Measurements from ENCODE around the gene FDX1. TPM values are rescaled to one million over a fixed set of nuclear protein-coding genes. Genes with fewer than 3 reads are reported as not detected.

Gene FDX1
- total and polyA plus RNA-seq, 2 of the 13 experiments (the other 11 are each of a cell fraction or from before 2014, with no cell fraction given) = 4.5 to 13.1 TPM

GRCh38 chr11:110422306-110422905, 7.3 kb upstream of the FDX1 start (continued):
- TF ChIP-seq SCMH1 (CRISPR knock-in tag; IDR thresholded peaks at IDR 0.05; ENCODE audit: borderline replicate concordance) (no peak), CTCF (CRISPR knock-in tag; IDR thresholded peaks at IDR 0.05) (no peak), ZFP37 (CRISPR knock-in tag; IDR thresholded peaks at IDR 0.05; ENCODE audit: borderline replicate concordance) (no peak), POGZ (CRISPR knock-in tag; IDR thresholded peaks at IDR 0.05) (no peak), ZNF230 (CRISPR knock-in tag; IDR thresholded peaks at IDR 0.05) (no peak), CSRNP1 (CRISPR knock-in tag; IDR thresholded peaks at IDR 0.05) (no peak), ZEB1 (IDR thresholded peaks at IDR 0.05; ENCODE audit: insufficient replicate concordance, low read depth) (no peak)

- no peak overlapping the region for H3K9ac ChIP-seq (ENCODE audit: insufficient read depth, low read depth, low read length)
- H4K20me1 ChIP-seq (ENCODE audit: insufficient read depth, low read length) = no peaks in the 10 kb centered on the region
- ChIA-PET POLR2A (no interaction called here), CTCF (ENCODE audit: low intra/inter-chr PET ratio, low total read pairs) (no interaction called here)
- BruUV-seq (replicated peaks) = no TSS peak
- no peak overlapping the region for H3K27ac ChIP-seq (ENCODE audit: extremely low read length, insufficient read depth, low read length)
- peaks cover 0 to 6% of the 10 kb centered on the region in 2 experiments; a peak in 2 of 5 replicates for H3K27me3 ChIP-seq (ENCODE audit: control insufficient read depth in 1 of 2, insufficient read depth in 2 of 2, low read length in 2 of 2)
- no peak for DNase-seq (ENCODE audit: low spot score)
- H3K4me2 ChIP-seq (ENCODE audit: low read depth, low read length) = no peak overlapping the region
- H3K9me3 ChIP-seq (ENCODE audit: low read length) = no peaks in the 10 kb centered on the region
- TF ChIP-seq RARA (CRISPR knock-in tag; IDR thresholded peaks at IDR 0.05) (peak; percentile 59), ZHX1 (CRISPR knock-in tag; IDR thresholded peaks at IDR 0.05; ENCODE audit: low read depth) (no peak)
- intact Hi-C loops (cut with micrococcal nuclease; ENCODE audit: unreplicated experiment) = no loop called here
- no peaks in the 10 kb centered on the region for H3K79me2 ChIP-seq (ENCODE audit: insufficient read depth, low read length)
- no peak overlapping the region for H3K4me3 ChIP-seq (replicated peaks in 1 of 3; ENCODE audit: insufficient read depth in 1 of 3, low read depth in 2 of 3, low read length in 3 of 3)
- no peak overlapping the region for H2AFZ ChIP-seq (ENCODE audit: low read length)
- H3K4me1 ChIP-seq (ENCODE audit: insufficient read depth, low read length) = no peaks in the 10 kb centered on the region
- no peak for FAIRE-seq
- no peaks in the 10 kb centered on the region for H3K36me3 ChIP-seq (replicated peaks in 1 of 2; ENCODE audit: control insufficient read depth in 1 of 2, insufficient read depth in 2 of 2, low read length in 2 of 2)
- ATAC-seq = no peak
- in situ Hi-C loops (cut with HindIII; ENCODE audit: extremely low pct_ligation_motif_present, low pct_unique_long_range_greater_than_20kb) = no loop called here
- WGBS (ENCODE audit: low lambda C conversion rate) = 12% methylated on average over 3 of the region's 3 CpGs
These were observed 4.8 kb upstream of the FDX1 start for GRCh38 chr11:110424775-110425444.

Measured in HepG2 (cell line).